HepG2 (cell line): Measurements from ENCODE around the gene GIPC3. TPM values are rescaled to one million over a fixed set of nuclear protein-coding genes. Genes with fewer than 3 reads are reported as not detected.

ENCODE experiments used
- ATAC-seq: fragments of 200-7000 bp; cut with Tn5 transposase; 3 replicates; pipeline ENCODE4 v1.9.1; 2020; ENCODE audit warnings: mild to moderate bottlenecking, moderate library complexity
- BruUV-seq: library from RNA; stranded (reverse); fragments of 400-500 nt; replicated peaks from 2 replicates; lab custom pipeline; 2021; lab: Mats Ljungman, UMichigan
- CTCF ChIA-PET: fragments of 300-600 bp; formaldehyde crosslinking; extraction: SDS; loops from one replicate; lab custom pipeline; 2021; ENCODE audit warnings: low total read pairs, inconsistent platforms, low intra/inter-chr PET ratio; lab: Yijun Ruan, JAX
- POLR2A ChIA-PET: fragments of 350-600 bp; sonication (Branson Sonifier 250); formaldehyde crosslinking; loops from one replicate; lab custom pipeline; 2020; ENCODE audit warnings: antibody characterized with exemption, inconsistent platforms; lab: Yijun Ruan, JAX
- DNase-seq: peaks from one replicate; pipeline ENCODE4 v3.0.0-alpha.2; 2015; ENCODE audit warnings: low spot score
- FAIRE-seq: peaks from 3 replicates; lab custom pipeline; 2011; peaks lifted over from hg19 to GRCh38; lab: Jason Lieb, UNC
- H2AFZ ChIP-seq: one replicate; pipeline ENCODE4 v1.6.1; 2011; ENCODE audit warnings: low read length, inconsistent platforms
- H3K27ac ChIP-seq: fragments of 300-600 bp; 3 replicates; pipeline ENCODE4 v1.8.0; 2011; ENCODE audit warnings: mixed run types, mild to moderate bottlenecking, mixed read lengths, low read length, inconsistent platforms; ENCODE audit not compliant: insufficient read depth; ENCODE audit errors: extremely low read length
- H3K27me3 ChIP-seq, 2 experiments: fragments of 200-600 bp in 1 of 2; 2 replicates in 1 of 2; 3 replicates in 1 of 2; pipeline versions ENCODE4 v1.6.0 to v1.8.0; 2011; ENCODE audit warnings: low read length in 2 of 2, mild to moderate bottlenecking in 2 of 2, moderate library complexity in 2 of 2, inconsistent platforms in 1 of 2; ENCODE audit not compliant: insufficient read depth in 2 of 2, control insufficient read depth in 1 of 2
- H3K36me3 ChIP-seq, 2 experiments: fragments of 200-600 bp in 1 of 2; replicated peaks in 1 of 2; 2 replicates in 1 of 2; 3 replicates in 1 of 2; pipeline versions ENCODE4 v1.5.1 to v1.8.0; 2011; ENCODE audit warnings: low read length in 2 of 2, inconsistent platforms in 1 of 2; ENCODE audit not compliant: insufficient read depth in 2 of 2, control insufficient read depth in 1 of 2
- H3K4me1 ChIP-seq: 2 replicates; pipeline ENCODE4 v1.5.1; 2012; ENCODE audit warnings: low read length, inconsistent platforms; ENCODE audit not compliant: insufficient read depth
- H3K4me2 ChIP-seq: 2 replicates; pipeline ENCODE4 v1.6.0; 2011; ENCODE audit warnings: low read depth, low read length, inconsistent platforms
- H3K4me3 ChIP-seq, 3 experiments: fragments of 200-600 bp in 1 of 3; sonication (generic), shearing (Covaris generic) in 1 of 3; replicated peaks in 1 of 3; 2 replicates each; pipeline ENCODE4 v1.5.1; 2011 to 2016; ENCODE audit warnings: low read length in 3 of 3, inconsistent platforms in 2 of 3, low read depth in 2 of 3, mild to moderate bottlenecking in 2 of 3, control low read depth in 1 of 3, mixed read lengths in 1 of 3; ENCODE audit not compliant: insufficient read depth in 1 of 3
- H3K79me2 ChIP-seq: one replicate; pipeline ENCODE4 v1.6.1; 2011; ENCODE audit warnings: low read length, inconsistent platforms; ENCODE audit not compliant: insufficient read depth
- H3K9ac ChIP-seq: 2 replicates; pipeline ENCODE4 v1.6.0; 2011; ENCODE audit warnings: mild to moderate bottlenecking, low read depth, low read length, inconsistent platforms; ENCODE audit not compliant: insufficient read depth
- H3K9me3 ChIP-seq: 2 replicates; pipeline ENCODE4 v1.5.1; 2012; ENCODE audit warnings: mild to moderate bottlenecking, low read length
- H4K20me1 ChIP-seq: 2 replicates; pipeline ENCODE4 v1.6.0; 2011; ENCODE audit warnings: inconsistent platforms, mild to moderate bottlenecking, low read length, moderate library complexity; ENCODE audit not compliant: insufficient read depth
- GTF3A ChIP-seq: sonication (generic); formaldehyde crosslinking; conservative IDR thresholded peaks from 2 replicates; pipeline ENCODE4 v1.4.0; 2020; ENCODE audit warnings: mild to moderate bottlenecking, missing genetic modification reagents
- HNF4A ChIP-seq: sonication (generic); formaldehyde crosslinking; IDR thresholded peaks from 2 replicates; pipeline ENCODE4 v1.4.0; 2020; ENCODE audit warnings: missing genetic modification reagents
- NFE2 ChIP-seq: sonication (generic); formaldehyde crosslinking; IDR thresholded peaks from 2 replicates; pipeline ENCODE4 v1.4.0; 2020; ENCODE audit warnings: missing genetic modification reagents
- SATB2 ChIP-seq: sonication (generic); formaldehyde crosslinking; IDR thresholded peaks from 2 replicates; pipeline ENCODE4 v1.5.0; 2020; ENCODE audit warnings: missing genetic modification reagents
- ZFX ChIP-seq: sonication (generic); formaldehyde crosslinking; IDR thresholded peaks from 2 replicates; pipeline ENCODE4 v1.4.0; 2020; ENCODE audit warnings: mild to moderate bottlenecking, low read depth, missing genetic modification reagents, moderate library complexity
- ZNF30 ChIP-seq: sonication (generic); formaldehyde crosslinking; IDR thresholded peaks from 2 replicates; pipeline ENCODE4 v1.5.0; 2020; ENCODE audit warnings: mild to moderate bottlenecking, missing genetic modification reagents
- ZNF563 ChIP-seq: sonication (generic); formaldehyde crosslinking; IDR thresholded peaks from 2 replicates; pipeline ENCODE4 v1.8.0; 2022; ENCODE audit warnings: mild to moderate bottlenecking, moderate library complexity, missing genetic modification reagents
- ZNF781 ChIP-seq: sonication (generic); formaldehyde crosslinking; IDR thresholded peaks from 2 replicates; pipeline ENCODE4 v1.5.1; 2020; ENCODE audit warnings: borderline replicate concordance, mild to moderate bottlenecking, missing genetic modification reagents; ENCODE audit errors: not compliant biosample characterization
- WGBS: methylation state at CpG from one replicate; pipeline ENCODE4 v1.1.6; 2017; ENCODE audit warnings: low lambda C conversion rate; 5-methylcytosine and 5-hydroxymethylcytosine counted together
- in situ Hi-C: cut with HindIII; loops from 2 replicates; pipeline ENCODE4 v1.10.0; 2017; ENCODE audit warnings: low pct_unique_long_range_greater_than_20kb; ENCODE audit not compliant: extremely low pct_ligation_motif_present
- intact Hi-C: fragments of 100-400 bp; cut with micrococcal nuclease; formaldehyde crosslinking; loops from one replicate; pipeline ENCODE4 v1.10.0; 2022; ENCODE audit not compliant: unreplicated experiment
- polyA plus RNA-seq, 8 experiments: library from polyadenylated mRNA; depleted of rRNA in 3 of 8; stranded (reverse) in 7 of 8; unstranded in 1 of 8; fragments of >200 nt; fragmentation: Illumina TruSeq in 4 of 8; extraction: Trizol in 4 of 8; gene quantifications; 2 replicates each; pipeline versions ENCODE4 v1.2.1 to v1.2.3, GENCODE V29; 2011 to 2016; ENCODE audit warnings: low read depth in 4 of 8, missing spikeins in 1 of 8, mixed read lengths in 1 of 8; ENCODE audit not compliant: insufficient read depth in 1 of 8
- total RNA-seq, 5 experiments: library from RNA; depleted of rRNA; stranded (reverse); fragments of >200 nt; fragmentation: Illumina TruSeq; extraction: Trizol; gene quantifications; 2 replicates each; pipeline ENCODE4 v1.2.3, GENCODE V29; 2016; ENCODE audit warnings: low read depth in 1 of 5
- TF ChIP-seq, protein P1 (sequence below): sonication (generic); formaldehyde crosslinking; IDR thresholded peaks from 2 replicates; pipeline ENCODE4 v1.4.0; 2020; ENCODE audit warnings: missing genetic modification reagents, borderline replicate concordance
- TF ChIP-seq, protein P2 (sequence below): sonication (generic); formaldehyde crosslinking; IDR thresholded peaks from 2 replicates; pipeline ENCODE4 v1.5.0; 2020; ENCODE audit warnings: mild to moderate bottlenecking, missing genetic modification reagents
- TF ChIP-seq, protein P3 (sequence below): sonication (generic); formaldehyde crosslinking; IDR thresholded peaks from 2 replicates; pipeline ENCODE4 v1.4.0; 2020; ENCODE audit warnings: mild to moderate bottlenecking, missing genetic modification reagents, borderline replicate concordance

Gene GIPC3
- total and polyA plus RNA-seq, 2 of the 13 experiments (the other 11 are each of a cell fraction or from before 2014, with no cell fraction given), result 0.05 TPM; not detected in 1

DNA sequence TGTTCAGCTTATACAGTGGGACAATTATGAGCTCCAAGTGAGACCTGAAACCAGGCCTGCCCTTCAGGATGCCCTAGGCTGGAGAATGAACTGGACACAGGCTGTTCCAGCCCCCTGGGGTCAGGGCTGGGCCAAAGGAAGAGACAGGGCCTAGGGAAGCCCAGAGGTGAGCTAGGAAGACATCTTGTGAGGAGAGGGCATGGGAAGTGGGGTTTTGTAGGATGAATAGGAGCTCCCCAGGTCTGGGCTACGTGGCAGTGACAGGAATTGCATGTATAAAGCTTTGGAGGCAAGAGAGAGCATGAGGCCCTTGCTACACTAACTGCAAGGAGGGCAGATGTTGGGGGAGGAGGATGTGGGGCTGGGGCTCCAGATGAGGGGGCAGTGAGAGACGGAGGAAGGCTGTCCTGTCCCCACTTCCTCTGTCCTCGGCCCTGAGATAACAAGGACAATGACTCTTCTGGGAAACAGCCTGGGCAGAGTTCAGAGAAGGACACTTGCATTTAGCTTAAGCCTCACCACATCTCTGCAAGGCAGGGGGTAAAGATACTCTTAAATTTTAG lies 22.9 kb downstream of the GIPC3 start:
- peak overlapping the region in 1 of 3 experiments; percentile 59; a peak in 1 of 6 replicates for H3K4me3 ChIP-seq

More for the DNA sequence above, 22.9 kb downstream of the GIPC3 start:
- DNase-seq (no peak), ATAC-seq (peak; percentile 5; the same call in 1 of the 3 replicates), FAIRE-seq (no peak)
- BruUV-seq, result no TSS peak
- ChIA-PET POLR2A (interaction anchor here (0.9 kb wide), 1 partner anchor 19 kb away, joined by 3 read pairs; no protein-coding TSS in a partner anchor), CTCF (no interaction called here)
- Histone ChIP-seq H3K9me3 (no peaks in the 10 kb centered on the region), H4K20me1 (no peaks in the 10 kb centered on the region), H2AFZ (no peak overlapping the region), H3K27ac (no peak overlapping the region), H3K4me1 (peaks cover 47% of the 10 kb centered on the region), H3K4me2 (peak overlapping the region; percentile 77), H3K79me2 (no peaks in the 10 kb centered on the region), H3K27me3 (peaks cover 0 to 26% of the 10 kb centered on the region in 2 experiments; a peak in 2 of 5 replicates), H3K9ac (no peak overlapping the region), H3K36me3 (peaks cover 3 to 13% of the 10 kb centered on the region in 2 experiments; a peak in 2 of 5 replicates)
- in situ Hi-C loops (no loop called here), intact Hi-C loops (no loop called here)
- WGBS, result 14% methylated on average over 3 of the region's 3 CpGs
- TF ChIP-seq ZNF30 (CRISPR knock-in tag) (no peak), ZNF781 (no peak), ZNF563 (no peak), ZFX (CRISPR knock-in tag) (no peak), GTF3A (CRISPR knock-in tag) (no peak), SATB2 (CRISPR knock-in tag) (no peak), NFE2 (CRISPR knock-in tag) (no peak), HNF4A (CRISPR knock-in tag) (no peak)
- TF ChIP-seq, protein P1, sequence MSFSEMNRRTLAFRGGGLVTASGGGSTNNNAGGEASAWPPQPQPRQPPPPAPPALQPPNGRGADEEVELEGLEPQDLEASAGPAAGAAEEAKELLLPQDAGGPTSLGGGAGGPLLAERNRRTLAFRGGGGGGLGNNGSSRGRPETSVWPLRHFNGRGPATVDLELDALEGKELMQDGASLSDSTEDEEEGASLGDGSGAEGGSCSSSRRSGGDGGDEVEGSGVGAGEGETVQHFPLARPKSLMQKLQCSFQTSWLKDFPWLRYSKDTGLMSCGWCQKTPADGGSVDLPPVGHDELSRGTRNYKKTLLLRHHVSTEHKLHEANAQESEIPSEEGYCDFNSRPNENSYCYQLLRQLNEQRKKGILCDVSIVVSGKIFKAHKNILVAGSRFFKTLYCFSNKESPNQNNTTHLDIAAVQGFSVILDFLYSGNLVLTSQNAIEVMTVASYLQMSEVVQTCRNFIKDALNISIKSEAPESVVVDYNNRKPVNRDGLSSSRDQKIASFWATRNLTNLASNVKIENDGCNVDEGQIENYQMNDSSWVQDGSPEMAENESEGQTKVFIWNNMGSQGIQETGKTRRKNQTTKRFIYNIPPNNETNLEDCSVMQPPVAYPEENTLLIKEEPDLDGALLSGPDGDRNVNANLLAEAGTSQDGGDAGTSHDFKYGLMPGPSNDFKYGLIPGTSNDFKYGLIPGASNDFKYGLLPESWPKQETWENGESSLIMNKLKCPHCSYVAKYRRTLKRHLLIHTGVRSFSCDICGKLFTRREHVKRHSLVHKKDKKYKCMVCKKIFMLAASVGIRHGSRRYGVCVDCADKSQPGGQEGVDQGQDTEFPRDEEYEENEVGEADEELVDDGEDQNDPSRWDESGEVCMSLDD (CRISPR knock-in tag), result no peak
- TF ChIP-seq, protein P2, sequence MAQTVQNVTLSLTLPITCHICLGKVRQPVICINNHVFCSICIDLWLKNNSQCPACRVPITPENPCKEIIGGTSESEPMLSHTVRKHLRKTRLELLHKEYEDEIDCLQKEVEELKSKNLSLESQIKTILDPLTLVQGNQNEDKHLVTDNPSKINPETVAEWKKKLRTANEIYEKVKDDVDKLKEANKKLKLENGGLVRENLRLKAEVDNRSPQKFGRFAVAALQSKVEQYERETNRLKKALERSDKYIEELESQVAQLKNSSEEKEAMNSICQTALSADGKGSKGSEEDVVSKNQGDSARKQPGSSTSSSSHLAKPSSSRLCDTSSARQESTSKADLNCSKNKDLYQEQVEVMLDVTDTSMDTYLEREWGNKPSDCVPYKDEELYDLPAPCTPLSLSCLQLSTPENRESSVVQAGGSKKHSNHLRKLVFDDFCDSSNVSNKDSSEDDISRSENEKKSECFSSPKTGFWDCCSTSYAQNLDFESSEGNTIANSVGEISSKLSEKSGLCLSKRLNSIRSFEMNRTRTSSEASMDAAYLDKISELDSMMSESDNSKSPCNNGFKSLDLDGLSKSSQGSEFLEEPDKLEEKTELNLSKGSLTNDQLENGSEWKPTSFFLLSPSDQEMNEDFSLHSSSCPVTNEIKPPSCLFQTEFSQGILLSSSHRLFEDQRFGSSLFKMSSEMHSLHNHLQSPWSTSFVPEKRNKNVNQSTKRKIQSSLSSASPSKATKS (CRISPR knock-in tag), result no peak
- TF ChIP-seq, protein P3, sequence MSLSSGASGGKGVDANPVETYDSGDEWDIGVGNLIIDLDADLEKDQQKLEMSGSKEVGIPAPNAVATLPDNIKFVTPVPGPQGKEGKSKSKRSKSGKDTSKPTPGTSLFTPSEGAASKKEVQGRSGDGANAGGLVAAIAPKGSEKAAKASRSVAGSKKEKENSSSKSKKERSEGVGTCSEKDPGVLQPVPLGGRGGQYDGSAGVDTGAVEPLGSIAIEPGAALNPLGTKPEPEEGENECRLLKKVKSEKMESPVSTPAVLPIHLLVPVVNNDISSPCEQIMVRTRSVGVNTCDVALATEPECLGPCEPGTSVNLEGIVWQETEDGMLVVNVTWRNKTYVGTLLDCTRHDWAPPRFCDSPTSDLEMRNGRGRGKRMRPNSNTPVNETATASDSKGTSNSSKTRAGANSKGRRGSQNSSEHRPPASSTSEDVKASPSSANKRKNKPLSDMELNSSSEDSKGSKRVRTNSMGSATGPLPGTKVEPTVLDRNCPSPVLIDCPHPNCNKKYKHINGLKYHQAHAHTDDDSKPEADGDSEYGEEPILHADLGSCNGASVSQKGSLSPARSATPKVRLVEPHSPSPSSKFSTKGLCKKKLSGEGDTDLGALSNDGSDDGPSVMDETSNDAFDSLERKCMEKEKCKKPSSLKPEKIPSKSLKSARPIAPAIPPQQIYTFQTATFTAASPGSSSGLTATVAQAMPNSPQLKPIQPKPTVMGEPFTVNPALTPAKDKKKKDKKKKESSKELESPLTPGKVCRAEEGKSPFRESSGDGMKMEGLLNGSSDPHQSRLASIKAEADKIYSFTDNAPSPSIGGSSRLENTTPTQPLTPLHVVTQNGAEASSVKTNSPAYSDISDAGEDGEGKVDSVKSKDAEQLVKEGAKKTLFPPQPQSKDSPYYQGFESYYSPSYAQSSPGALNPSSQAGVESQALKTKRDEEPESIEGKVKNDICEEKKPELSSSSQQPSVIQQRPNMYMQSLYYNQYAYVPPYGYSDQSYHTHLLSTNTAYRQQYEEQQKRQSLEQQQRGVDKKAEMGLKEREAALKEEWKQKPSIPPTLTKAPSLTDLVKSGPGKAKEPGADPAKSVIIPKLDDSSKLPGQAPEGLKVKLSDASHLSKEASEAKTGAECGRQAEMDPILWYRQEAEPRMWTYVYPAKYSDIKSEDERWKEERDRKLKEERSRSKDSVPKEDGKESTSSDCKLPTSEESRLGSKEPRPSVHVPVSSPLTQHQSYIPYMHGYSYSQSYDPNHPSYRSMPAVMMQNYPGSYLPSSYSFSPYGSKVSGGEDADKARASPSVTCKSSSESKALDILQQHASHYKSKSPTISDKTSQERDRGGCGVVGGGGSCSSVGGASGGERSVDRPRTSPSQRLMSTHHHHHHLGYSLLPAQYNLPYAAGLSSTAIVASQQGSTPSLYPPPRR (CRISPR knock-in tag), result no peak
